HG02623 (cell line): ENCODE measurements around the gene RIMBP2.

Experiments
- ATAC-seq: cut with Tn5 transposase; IDR thresholded peaks from one replicate; pipeline ENCODE4 v1.9.1; 2021; ENCODE audit warnings: moderate library complexity; ENCODE audit not compliant: unreplicated experiment

RIMBP2 gene

DNA sequence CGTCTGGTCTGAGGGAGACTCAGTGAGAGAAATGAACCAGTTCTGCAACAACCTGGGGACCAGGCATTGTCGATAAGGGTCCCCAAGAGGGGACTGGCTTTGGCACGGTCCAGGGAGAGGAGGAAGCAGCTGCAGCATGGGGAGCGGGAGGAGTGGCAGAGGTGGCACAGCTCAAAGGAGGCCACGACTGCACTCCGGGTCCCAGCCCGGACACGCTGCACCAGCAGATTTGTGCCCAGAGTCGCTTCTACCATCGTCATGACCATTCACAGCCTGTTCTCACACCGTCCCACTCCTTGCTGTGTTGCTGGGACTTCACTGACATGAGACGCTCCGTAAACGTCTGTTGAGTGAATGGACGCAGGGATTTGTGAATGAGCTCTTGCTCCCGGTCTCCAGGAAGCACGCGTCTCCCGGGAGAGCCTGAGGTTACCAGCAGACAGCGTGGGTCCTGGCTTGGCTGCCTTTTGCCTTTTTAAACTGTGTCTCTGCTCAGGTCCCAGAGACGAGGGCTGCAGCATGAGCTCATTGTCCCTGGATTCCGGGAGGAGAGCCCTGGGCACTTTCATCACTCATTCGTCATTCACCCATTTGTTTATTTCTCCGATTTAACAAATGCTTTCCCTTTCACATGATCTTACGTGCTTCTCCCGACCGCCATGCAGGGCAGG, 241.4 kb downstream of the RIMBP2 start:
- ATAC-seq = no peak

DNA sequence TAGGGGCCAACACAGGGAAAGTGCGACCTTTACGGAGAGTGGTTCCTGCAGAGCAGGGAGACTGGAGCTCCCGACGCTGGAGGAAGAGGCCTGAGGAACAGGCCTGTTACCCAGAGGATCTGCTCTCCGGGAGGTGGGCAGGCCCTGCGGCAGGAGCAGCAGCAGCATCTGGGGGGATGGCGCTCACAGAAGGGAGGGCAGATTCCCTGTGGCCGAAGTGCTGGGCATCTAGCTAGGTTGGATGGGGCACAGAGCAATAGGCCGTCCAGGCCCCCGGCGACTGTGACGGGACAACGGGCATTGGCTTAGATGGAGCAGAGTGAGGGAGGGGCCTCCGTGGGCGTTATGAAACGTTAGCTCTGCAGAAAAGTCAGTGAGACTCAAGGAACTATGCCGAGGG, 242.8 kb downstream of the RIMBP2 start:
- no peak for ATAC-seq

DNA sequence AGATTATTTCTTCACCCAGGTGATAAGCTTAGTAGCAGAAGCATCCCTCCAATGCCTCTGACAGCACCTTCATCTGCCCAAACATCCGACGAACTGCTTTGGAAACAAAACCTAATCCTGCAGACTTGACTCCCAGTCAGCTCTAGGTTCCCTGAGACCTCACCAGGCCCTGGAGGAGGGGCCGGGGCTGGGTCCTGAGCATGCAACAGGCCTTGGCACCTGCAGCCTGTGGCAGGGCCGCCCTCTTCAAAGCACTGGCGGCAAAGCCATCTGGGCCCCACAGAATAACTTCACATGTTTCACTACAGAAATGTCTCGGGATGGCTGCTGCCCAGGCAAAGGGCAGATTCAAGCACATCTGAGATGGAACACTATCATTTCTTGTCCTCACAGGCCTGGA, 245.1 kb downstream of the RIMBP2 start:
- no peak for ATAC-seq

DNA sequence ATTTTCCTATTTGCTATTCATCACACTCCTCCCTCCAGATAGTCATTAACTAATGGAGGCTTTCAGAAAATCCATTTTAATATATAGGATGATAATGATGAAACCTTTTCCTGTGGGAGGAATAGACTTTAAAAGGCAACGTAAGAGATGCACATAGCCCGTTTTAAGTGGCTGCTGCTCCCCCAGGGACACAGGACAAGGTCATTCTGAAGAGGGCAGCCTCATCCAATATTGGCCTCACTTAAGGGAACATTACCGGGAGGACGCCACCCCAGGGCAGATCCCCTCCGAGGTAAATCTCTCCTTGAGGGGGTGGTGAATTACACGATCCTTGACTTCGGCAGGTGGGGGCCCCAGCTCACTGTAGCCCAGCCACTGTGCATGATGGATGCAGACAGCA, 246.5 kb downstream of the RIMBP2 start:
- ATAC-seq = no peak

DNA sequence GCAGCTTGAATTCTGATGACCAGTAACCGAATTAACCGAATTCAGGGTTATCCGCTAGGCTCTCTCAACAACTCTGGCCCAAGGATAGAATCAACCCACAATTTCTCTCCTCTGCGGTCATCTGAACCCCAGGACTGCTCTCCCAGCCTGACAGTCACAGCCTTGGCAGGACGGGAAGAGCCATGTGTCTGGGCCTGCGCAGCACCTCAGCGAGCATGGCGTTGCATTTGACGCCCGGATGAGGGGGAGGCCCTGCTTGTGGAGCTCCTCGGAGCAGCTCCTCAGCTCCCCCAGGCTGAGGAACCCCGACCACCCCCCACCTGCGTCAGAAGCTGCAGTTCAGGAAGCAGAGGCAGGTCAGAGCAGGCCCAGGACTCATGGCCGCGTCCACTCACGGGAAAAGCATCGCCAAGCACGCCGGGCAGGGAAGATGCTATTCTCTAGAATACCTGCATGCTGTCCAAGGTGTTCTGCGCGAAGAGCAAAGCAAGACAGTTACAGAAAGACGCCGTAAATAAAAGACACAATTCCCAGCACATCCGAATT, 247.3 kb downstream of the RIMBP2 start:
- ATAC-seq = no peak

DNA sequence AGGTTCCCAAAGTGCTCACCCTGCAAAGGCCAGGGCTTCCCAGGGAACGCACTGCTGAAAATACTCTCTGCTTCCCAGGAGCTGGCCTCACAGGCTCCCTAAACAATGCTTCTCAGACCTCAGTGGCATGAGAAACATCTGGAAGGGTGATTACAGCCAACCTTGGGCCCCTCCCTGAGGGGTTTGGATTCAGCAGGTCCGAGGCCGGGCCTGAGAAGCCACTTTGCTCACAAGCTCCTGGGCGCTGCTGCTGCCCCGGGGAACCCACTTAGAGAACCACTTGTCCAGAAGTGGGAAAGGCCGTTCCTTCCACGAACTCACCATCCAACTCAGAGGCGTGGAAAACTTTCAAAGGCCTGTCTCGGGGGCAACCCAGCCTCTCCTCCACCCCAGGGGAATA, 247.9 kb downstream of the RIMBP2 start:
- ATAC-seq = no peak

DNA sequence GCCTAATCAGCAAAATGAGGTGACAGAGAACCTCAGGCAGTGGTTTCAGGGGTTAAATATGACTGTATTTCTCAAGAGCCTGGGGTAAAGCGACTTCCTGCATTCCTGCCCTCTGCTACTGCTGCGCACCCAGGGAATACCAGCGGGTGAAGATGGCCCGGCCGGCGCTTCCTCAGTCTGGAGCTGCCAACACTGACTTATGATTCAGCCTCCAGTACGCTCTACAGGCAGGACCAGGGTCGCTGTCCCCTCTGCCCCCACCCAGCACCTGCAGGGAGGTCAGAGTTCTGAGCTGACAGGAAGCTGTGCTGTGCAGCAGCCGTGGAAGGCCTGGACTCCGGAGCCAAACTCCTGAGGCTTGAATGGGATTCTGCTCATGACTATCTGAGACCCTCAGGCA, 250.5 kb downstream of the RIMBP2 start:
- no peak for ATAC-seq

DNA sequence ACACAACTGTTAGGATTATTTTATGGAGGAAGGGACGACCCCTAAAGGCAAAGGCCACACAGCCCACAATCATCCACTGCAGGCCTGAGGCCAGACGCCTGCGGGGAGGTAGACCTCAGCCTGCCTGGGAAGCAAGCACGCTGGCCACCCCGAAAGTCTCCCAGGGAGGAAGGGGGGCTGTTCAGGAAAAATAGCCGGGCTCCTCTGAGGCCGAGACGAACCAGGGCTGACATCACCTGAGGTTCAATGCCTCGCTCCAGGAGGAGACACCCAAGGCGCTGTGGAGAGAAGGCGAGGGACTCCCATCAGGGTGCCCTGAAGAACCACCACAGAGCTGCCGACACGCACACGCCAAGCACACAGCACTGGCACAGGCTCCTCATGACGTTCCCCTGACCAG, 251.1 kb downstream of the RIMBP2 start:
- no peak for ATAC-seq

DNA sequence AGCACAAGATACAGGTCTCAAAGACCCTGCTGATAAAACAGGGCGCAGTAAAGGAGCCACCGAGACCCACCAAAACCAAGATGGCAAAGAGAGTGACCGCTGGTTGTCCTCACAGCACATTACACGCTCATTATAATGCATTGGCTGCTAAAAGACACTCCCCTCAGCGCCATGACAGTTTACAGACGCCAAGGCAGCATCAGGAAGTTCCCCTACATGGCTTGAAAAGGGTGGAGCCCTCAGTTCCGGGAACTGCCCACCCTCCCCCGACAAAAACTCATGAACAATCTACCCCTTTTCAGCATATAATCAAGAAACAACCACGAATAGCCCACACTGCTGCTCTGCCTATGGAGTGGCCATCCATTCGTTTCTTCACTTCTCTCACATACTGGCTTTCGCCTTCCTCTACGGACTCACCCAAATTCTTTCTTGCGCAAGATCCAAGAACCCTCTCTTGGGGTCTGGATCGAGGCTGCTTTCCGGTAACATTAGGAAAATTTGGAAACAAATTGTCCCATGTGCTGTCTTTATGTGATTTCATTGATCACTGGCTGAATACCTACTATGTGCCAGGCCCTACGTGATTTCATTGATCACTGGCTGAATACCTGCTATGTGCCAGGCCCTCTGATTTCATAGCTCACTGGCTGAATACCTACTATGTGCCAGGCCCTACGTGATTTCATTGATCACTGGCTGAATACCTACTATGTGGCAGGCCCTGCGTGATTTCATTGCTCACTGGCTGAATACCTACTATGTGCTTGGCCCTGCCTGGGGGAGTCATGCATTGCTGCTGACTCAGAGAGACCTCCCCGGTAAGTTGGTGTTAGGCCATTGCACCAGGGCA, 252.1 kb downstream of the RIMBP2 start:
- ATAC-seq = no peak

DNA sequence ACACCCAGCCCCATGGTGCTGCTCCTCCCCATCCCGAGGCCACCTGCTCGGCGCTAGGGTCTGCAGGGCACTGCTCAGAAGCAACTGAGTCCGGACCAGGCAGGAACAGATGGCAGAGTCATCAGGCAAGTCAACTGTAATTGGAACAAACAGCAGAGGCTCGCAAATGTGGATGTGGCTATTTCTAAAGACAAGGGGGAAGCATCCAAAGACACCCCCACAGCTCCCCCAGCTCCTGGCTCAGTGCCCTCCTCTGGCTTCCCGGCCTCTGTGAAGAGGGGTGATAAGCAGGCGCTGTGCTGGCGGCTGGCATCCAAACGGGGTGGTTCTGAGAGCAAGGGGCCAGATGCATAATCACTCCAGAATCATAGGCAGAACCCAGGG, 252.8 kb downstream of the RIMBP2 start:
- ATAC-seq = no peak

DNA sequence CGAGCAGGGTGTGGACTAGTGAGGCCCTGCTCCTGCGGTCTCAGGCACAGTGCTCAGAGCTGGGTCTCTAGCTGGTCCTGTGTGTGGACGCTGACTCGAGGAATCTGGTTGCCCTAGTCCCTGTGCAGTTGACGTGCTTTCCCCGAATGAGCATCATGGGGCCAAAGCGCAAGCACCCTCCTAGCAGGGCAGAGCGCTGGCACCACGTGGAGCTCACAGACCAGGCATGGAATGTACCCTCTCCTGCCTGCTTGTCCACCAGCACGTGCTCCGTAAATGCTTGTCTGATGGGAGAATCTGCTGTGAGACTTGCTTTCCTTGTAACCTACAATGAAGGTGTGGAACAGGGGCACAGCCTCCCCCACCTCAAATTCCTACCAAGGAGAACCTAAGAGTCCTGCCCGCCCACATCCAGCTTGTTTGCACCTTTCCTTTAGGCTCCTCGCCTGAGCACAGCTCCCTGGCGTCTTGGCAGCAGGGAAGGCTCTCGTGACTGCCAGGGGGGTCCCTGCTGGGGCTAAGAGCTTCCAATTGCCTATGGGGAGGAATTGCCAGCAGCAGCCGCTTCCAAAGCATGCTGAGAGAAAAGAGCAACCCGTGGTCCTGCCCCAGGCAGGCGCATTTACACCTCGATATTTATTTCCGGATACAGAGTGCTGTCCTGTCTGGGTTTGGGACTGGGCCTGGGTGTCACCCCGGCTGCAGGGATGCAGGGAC, 253.4 kb downstream of the RIMBP2 start:
- no peak for ATAC-seq

DNA sequence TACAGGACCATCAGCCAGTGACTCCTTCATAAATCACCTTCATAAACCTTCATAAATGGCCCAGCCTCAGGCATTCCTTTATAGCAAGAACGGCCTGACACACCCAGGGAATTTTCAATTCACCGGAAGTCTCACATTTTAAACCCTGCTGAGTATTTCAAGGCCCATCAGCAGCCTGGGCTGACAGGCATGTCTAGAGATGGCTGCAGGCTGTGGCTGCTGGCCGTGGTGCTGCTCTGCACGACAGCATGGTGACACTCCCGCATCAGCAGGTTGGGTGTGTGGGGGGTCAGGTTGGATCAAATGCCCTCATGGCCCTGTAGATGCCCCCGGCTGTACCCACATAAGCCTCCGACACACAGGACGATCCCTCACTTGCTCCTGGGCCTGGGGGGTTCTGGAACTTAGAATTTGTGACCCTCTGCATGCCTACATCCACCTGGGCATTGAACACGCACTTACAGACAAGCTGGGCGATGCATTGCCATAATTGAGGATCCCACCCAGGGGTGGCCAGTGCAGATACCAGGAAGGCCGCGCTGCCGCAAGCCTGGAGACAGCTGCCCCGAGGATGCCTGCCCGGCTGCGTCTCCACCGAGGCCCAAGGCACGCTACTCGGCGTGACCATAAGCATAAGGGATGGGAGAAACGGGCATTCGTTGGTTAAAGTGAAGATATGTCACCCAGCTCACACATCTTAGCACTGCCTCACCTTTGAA, 254.1 kb downstream of the RIMBP2 start:
- ATAC-seq = no peak

DNA sequence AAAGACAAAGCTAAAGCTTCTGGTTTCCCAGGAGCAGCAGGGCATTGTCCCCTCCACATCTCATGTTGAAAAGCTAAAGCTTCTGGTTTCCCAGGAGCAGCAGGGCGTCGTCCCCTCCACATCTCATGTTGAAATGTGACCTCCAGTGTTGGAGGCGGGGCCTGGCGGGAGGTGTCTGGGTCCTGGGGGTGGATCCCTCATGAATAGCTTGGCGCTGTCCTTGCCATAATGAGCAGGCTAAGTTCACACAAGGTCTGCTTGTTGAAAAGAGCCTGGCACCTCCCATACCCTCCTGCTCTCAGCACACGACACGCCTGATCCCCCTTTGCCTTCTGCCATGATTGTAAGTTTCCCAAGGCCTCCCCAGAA, 254.7 kb downstream of the RIMBP2 start:
- no peak for ATAC-seq

DNA sequence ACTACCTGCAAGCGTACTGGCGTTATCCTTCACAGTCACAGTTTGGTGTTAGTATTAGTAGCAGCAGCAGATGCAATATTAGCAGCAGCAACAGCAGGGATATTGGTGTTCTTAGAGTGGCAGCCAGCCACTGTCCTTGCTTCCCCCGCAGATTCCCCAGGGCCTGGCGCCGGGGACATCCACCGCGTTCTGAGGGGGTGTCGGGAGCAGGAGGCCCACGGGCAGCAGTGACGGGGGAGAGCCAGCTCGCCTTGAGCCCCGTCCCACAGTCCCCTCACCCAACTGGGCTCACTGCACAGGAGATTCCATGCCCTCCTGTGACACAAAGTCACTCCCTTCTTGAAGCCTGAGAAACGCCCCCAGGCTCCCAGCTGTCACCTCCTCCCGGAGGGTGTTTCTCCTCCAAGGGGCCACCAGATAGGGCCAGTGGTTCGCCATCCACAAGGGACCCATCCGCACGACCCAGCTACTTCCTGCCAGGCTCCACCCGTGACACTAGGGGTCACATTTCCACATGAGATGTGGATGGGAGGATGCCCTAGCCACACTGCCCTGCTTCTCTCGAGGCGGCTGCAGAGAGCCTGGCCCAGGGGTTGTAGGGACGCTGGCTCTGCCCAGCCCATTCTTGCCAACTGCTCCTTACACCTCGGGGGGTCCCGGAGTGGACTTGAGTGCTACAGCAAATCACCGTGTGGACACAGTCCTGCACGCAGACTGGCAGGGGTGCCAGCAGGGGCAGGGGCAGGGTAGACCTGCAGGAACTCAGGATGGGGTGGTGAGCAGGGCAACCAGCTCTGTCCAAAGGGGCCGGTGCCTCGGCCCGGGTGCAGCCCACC, 255.3 kb downstream of the RIMBP2 start:
- ATAC-seq = no peak

DNA sequence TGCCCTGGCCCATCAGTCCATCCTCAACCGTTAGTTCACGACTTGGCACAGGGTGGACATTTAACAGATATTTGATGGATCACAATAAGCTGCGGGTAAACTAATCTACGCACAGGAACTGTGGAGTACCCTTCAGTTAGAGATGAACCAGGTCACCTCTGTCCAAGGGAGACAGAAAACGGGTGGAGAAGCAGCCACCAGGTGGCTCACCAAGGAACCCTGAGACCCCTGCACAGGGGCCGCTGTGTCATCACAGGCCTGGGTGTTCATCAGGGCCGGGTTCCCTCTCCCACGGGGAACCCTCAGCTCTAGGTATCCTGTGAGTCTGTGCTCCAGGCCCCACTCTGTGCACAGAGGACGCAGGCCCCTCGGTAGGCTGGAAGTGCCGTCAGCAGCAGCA, 256.2 kb downstream of the RIMBP2 start:
- no peak for ATAC-seq

DNA sequence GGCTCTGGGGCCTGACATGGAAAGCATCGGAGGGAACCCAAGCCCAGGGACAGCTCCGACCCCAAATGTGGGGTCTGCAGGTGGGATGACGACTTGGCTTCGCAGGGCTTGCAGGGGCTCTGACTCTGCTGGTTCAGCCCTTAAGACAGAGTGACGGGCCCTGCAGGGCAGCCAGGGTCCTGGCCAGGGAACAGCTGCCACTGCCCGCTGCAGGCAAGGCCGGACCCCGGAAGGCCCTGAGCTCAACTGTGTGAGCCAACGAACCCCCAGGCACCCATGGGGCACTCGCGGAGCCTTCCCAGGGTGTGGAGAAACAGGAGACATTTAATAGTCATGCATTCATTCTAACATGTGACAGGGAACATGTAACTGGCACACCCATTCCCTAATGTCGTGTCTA, 257.8 kb downstream of the RIMBP2 start:
- ATAC-seq = no peak

DNA sequence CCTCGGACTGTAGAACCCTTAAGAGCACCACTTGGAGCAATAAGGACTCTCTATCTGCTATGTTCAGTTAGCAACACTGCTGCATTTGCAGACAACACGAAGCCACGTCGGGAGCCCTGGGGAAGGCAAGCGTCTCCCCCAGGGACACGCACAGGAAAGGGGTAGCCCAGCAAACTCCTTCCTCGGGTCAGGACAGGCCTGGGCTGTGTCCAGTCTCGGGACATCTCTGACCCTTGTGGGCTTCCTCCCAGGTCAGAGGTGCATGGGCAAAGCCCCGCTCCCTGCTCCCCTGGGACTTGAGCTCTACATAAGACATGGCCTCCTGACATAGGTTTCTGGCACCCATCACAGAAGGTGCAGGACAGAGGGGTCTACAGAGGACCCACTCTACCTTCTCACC, 258.9 kb downstream of the RIMBP2 start:
- ATAC-seq = no peak

DNA sequence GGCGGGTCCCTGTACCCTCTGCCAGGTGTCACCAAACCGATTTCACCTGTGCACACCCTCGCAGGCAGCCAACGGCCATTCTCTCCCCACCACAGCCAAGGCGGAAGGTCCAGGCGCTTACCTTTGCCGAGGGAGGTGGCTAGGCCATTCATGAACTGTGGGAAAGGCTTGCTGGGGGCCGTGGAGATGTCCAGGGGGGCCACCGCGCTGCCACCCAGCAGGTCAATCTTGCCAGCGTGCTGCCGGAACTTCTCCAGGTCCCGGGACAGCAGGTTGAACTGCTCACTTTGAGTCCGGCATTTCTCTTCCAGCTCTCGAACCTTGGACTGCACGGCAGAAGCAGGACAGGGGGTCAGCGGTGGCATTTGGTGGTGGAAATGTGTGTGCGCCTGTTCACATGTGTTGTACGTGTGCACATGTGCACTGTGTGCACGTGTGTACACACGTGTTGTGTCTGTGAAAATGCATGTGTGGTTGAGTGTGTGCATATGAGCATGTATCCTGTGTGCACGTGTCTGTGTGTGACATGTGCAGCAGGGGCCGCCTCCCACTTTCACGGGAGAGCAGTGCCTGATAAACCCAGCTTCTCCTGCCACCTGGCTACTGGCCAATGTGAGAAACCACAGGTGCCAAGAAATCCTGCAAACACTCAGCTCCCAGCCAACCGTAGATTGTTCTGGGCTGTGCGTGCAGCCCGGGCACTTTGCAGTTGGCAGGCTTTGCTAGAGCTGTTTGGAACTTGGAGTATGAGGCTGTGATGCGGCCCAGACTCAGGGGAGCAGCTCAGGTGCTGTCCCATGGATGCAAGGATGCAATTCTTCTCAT, 259.5 kb downstream of the RIMBP2 start:
- ATAC-seq = no peak

DNA sequence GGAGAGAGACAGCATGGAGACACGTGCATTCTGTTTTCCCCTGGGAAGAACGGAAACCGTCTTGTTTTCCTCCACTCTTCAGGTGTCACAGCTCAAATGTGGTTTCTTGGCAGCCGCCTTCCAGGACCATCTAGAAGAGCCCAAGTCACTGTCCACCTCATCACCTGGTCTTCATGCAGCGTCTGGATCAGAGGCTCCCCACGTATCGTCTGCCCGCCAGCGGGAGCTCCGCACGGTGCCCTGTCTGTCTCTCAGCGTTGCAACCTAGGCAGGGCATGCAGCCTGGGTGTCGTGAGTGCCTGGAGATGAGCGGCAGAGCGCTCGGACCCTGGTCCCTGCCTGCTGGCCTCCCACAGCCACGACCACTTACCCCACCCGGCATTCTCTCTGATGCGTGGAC, 260.9 kb downstream of the RIMBP2 start:
- no peak for ATAC-seq
